Transverse colon (tissue), 4 donors: Measurements from ENCODE around the gene PREX1. TPM values are rescaled to one million over a fixed set of nuclear protein-coding genes. Genes with fewer than 3 reads are reported as not detected.
"Not testable (repeated sequence)": the region's sequence is repeated elsewhere in the genome, so short reads cannot be mapped to it uniquely, and the experiment has no call there.

Source experiments
- DNase-seq: peaks from one replicate; pipeline ENCODE4 v3.0.0-alpha.2; 2019
- H3K27ac ChIP-seq, 4 donors: fragments of 200-600 bp; sonication (generic); 2 replicates each; pipeline ENCODE4 v1.5.1; 2016 to 2018; ENCODE audit warnings: inconsistent platforms in 4 of 4
- H3K27me3 ChIP-seq: fragments of 200-600 bp; sonication (generic); 2 replicates; pipeline ENCODE4 v1.5.1; 2017; ENCODE audit warnings: inconsistent platforms
- H3K36me3 ChIP-seq, 4 donors: fragments of 200-600 bp; sonication (generic); 2 replicates each; pipeline ENCODE4 v1.5.1; 2017 to 2019; ENCODE audit warnings: inconsistent platforms in 4 of 4
- H3K4me1 ChIP-seq, 4 donors: fragments of 200-600 bp; sonication (generic); 2 replicates each; pipeline ENCODE4 v1.5.1; 2017 to 2020; ENCODE audit warnings: inconsistent platforms in 4 of 4
- H3K4me3 ChIP-seq, 4 donors: fragments of 200-600 bp; sonication (generic); 1 replicate in 1 of 4; 2 replicates in 3 of 4; pipeline versions ENCODE4 v1.5.1 to v1.6.1; 2017 to 2019; ENCODE audit warnings: inconsistent platforms in 4 of 4
- H3K9me3 ChIP-seq, 2 donors: fragments of 200-600 bp; sonication (generic); 2 replicates each; pipeline ENCODE4 v1.5.1; 2017 to 2019; ENCODE audit warnings: inconsistent platforms in 2 of 2
- CTCF ChIP-seq, 5 experiments: fragments of 200-600 bp in 3 of 5; fragments of 450-650 bp in 2 of 5; sonication (generic) in 3 of 5; IDR thresholded peaks; 1 replicate in 2 of 5; 2 replicates in 3 of 5; pipeline ENCODE4 v1.5.1; 2016 to 2017; ENCODE audit warnings: antibody characterized with exemption in 5 of 5, inconsistent platforms in 3 of 5, mild to moderate bottlenecking in 2 of 5, moderate library complexity in 1 of 5
- EP300 ChIP-seq: sonication (generic); formaldehyde crosslinking; IDR thresholded peaks from one replicate; pipeline ENCODE4 v1.6.1; 2017; ENCODE audit warnings: antibody characterized with exemption, low read depth
- POLR2A ChIP-seq: fragments of 450-650 bp; IDR thresholded peaks from one replicate; pipeline ENCODE4 v1.6.1; 2016; ENCODE audit warnings: antibody characterized with exemption, mild to moderate bottlenecking, moderate library complexity
- POLR2AphosphoS5 ChIP-seq, 3 donors: sonication (generic); formaldehyde crosslinking; IDR thresholded peaks; one replicate each; pipeline ENCODE4 v1.6.1; 2016; ENCODE audit warnings: antibody characterized with exemption in 3 of 3
- WGBS, 2 donors: methylation state at CpG; one replicate each; pipeline ENCODE4 v1.1.5; 2018; ENCODE audit warnings: low coverage in 1 of 2; 5-methylcytosine and 5-hydroxymethylcytosine counted together
- in situ Hi-C, 4 donors: fragments of 200-750 bp; cut with MboI; loops; one replicate each; pipeline versions ENCODE4 v1.15.0 to v1.15.1; 2017; ENCODE audit warnings: low sequenced_read_pairs in 3 of 4, low pct_ligation_motif_present in 1 of 4, low pct_unique_long_range_greater_than_20kb in 1 of 4
- intact Hi-C: fragments of 100-400 bp; cut with DNase I; formaldehyde crosslinking; loops from one replicate; pipeline ENCODE4 v1.15.1; 2023; ENCODE audit warnings: low total_unique reads
- total RNA-seq, 4 donors: library from RNA; depleted of rRNA; stranded (reverse); fragments of >200 nt; gene quantifications; one replicate each; pipeline ENCODE4 v1.1.0, GENCODE V29; 2016

Gene PREX1
- total RNA-seq, 4 donors from 2014 or later, result 10.9 to 29.9 (median 16.6) TPM

DNA sequence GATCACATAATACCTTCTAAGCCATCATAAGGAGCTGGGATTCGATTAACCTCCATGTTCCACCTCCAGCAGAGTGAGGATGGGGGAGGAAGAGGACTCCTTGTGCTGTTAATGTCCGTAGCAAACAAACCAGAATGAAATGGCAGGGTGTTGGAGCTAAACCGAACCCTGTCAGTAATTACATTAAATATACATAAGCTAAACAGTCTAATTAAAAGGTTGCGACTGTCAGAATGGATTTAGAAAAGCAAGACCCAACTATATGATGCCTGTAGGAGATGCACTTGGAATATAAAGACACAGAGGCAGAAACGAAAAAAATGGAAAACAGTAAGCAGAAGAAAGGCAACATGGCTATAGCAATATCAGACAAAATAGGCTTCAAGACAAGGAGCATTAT is 13.2 kb downstream of the PREX1 start:
- no peak for DNase-seq
- Histone ChIP-seq H3K4me1 (peaks cover 0 to 31% (median 0%) of the 10 kb centered on the region in 4 donors), H3K27me3 (no peaks in the 10 kb centered on the region), H3K9me3 (no peaks in the 10 kb centered on the region), H3K27ac (no peak overlapping the region), H3K36me3 (no peaks in the 10 kb centered on the region), H3K4me3 (no peak overlapping the region)
- intact Hi-C loops, result no loop called here
- TF ChIP-seq POLR2AphosphoS5 (IDR thresholded peaks at IDR 0.05) (no peak), CTCF (IDR thresholded peaks at IDR 0.05) (no peak), EP300 (no peak), POLR2A (no peak)
- in situ Hi-C loops, result no loop called here
- WGBS, 2 donors, result 87 to 88% methylated on average over 5 of the region's 5 CpGs

GRCh38 chr20:48813930-48814546 is 13.8 kb downstream of the PREX1 start:
- Histone ChIP-seq H3K4me3 (no peak overlapping the region), H3K36me3 (no peaks in the 10 kb centered on the region), H3K4me1 (peaks cover 0 to 30% (median 0%) of the 10 kb centered on the region in 4 donors), H3K27me3 (no peaks in the 10 kb centered on the region), H3K27ac (no peak overlapping the region), H3K9me3 (no peaks in the 10 kb centered on the region)
- in situ Hi-C loops, result no loop called here
- 50 to 81% methylated on average over 2 to 5 of the region's 5 CpGs for WGBS, 2 donors
- DNase-seq, result no peak
- intact Hi-C loops, result no loop called here
- TF ChIP-seq CTCF (IDR thresholded peaks at IDR 0.05) (no peak), POLR2AphosphoS5 (IDR thresholded peaks at IDR 0.05) (no peak), POLR2A (no peak), EP300 (no peak)

DNA sequence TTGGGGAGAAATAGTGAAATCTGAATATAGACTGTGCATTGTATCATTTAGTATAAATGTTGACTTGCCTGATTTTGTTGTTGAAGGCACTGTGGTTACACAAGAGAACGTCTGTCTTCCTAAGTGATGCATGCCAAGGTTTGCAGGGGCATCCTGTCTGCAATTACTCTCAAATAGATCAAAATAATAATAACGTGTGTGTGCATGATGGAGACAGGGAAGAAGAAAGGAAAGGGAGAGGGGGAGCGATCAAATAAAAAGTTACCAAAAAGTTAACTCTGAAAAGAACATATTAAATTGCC is 14.4 kb downstream of the PREX1 start:
- intact Hi-C loops, result no loop called here
- TF ChIP-seq POLR2AphosphoS5 (IDR thresholded peaks at IDR 0.05), result no peak
- TF ChIP-seq POLR2A, result no peak
- no peak for TF ChIP-seq EP300
- no peak for TF ChIP-seq CTCF (IDR thresholded peaks at IDR 0.05)
- 52 to 63% methylated on average over 3 of the region's 3 CpGs for WGBS, 2 donors
- in situ Hi-C loops, result no loop called here
- H3K27me3 ChIP-seq, result no peaks in the 10 kb centered on the region
- H3K4me1 ChIP-seq, result peaks cover 0 to 24% (median 0%) of the 10 kb centered on the region in 4 donors
- DNase-seq, result no peak
- H3K4me3 ChIP-seq, result no peak overlapping the region
- no peak overlapping the region for H3K27ac ChIP-seq
- H3K36me3 ChIP-seq, result no peaks in the 10 kb centered on the region
- no peaks in the 10 kb centered on the region for H3K9me3 ChIP-seq

DNA sequence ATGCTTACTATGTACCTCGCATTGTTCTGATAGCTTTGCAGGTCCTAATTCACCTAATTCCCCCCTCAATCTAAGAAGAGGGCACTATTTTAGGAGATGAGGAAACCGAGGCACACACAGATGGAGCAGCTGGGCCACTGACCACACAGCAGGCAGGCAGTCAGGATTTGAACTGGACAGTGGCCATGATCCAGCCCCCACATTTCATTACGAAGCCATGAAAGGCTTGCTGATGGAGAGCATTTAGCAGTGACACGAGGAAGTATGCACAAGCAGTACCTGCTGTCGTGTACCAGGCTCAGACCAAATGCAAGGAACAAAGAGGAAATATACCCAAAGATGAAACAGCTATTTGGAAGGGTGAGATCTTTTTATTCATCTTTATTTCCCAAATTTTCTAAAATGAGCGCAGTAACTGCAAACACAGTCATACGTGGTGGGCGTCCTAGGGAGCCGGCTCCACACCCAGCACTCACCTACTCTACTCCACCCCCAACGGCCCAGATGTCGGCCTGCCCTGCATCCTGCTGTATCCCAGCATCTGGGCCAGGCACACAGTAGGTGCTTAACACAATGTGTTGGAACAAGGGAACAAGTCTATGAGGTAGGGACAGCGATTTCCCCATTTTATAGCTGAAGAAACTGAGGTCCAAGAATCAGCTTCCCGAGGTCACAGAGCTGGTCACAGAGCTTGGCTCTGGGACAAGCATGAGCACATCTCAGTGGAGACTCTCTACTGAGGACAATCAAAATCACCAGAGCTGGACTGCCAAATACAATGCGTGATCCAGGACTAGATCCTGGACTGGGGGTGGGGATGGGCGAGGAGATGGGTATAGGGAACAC is 15.0 kb downstream of the PREX1 start:
- H3K9me3 ChIP-seq, result no peaks in the 10 kb centered on the region
- H3K4me3 ChIP-seq, result no peak overlapping the region
- no peaks in the 10 kb centered on the region for H3K36me3 ChIP-seq
- intact Hi-C loops (no loop called here), in situ Hi-C loops (no loop called here)
- DNase-seq, result no peak
- H3K4me1 ChIP-seq, result peaks cover 0 to 20% (median 0%) of the 10 kb centered on the region in 4 donors
- 80 to 89% methylated on average over 3 to 15 of the region's 15 CpGs for WGBS, 2 donors
- no peak overlapping the region for H3K27ac ChIP-seq
- no peak for TF ChIP-seq EP300
- TF ChIP-seq CTCF (IDR thresholded peaks at IDR 0.05), result no peak
- no peak for TF ChIP-seq POLR2A
- TF ChIP-seq POLR2AphosphoS5 (IDR thresholded peaks at IDR 0.05), result no peak
- no peaks in the 10 kb centered on the region for H3K27me3 ChIP-seq

DNA sequence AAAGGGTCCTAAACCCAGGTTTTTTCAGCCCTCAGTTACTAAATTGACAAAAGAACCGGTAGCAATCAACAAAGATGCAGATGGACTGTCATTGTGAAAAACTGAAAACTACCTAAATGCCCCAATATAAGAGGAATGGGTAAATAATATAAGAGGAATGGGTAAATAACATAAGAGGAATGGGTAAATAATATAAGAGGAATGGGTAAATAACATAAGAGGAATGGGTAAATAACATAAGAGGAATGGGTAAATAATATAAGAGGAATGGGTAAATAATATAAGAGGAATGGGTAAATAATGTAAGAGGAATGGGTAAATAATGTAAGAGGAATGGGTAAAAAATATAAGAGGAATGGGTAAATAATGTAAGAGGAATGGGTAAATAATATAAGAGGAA is 15.7 kb downstream of the PREX1 start:
- H3K4me1 ChIP-seq, result peaks cover 0 to 14% (median 0%) of the 10 kb centered on the region in 4 donors
- intact Hi-C loops, DNase-seq, in situ Hi-C loops, H3K27ac ChIP-seq, H3K27me3 ChIP-seq, H3K36me3 ChIP-seq, H3K9me3 ChIP-seq, H3K4me3 ChIP-seq: not testable (repeated sequence)
- WGBS, 2 donors, result 67% methylated on average over 1 of the region's 1 CpG; no CpG with 5 or more reads in 1 of the 2 donors
